GM19463 (cell line): Measurements from ENCODE around the gene PDZRN3.

Experiments used
- ATAC-seq: cut with Tn5 transposase; IDR thresholded peaks from one replicate; pipeline ENCODE4 v1.9.1; 2021; ENCODE audit warnings: mild to moderate bottlenecking, moderate library complexity; ENCODE audit not compliant: unreplicated experiment

The PDZRN3 gene

GRCh38 chr3:73623346-73623745 is 1.4 kb downstream of the PDZRN3 start:
- no peak for ATAC-seq

DNA sequence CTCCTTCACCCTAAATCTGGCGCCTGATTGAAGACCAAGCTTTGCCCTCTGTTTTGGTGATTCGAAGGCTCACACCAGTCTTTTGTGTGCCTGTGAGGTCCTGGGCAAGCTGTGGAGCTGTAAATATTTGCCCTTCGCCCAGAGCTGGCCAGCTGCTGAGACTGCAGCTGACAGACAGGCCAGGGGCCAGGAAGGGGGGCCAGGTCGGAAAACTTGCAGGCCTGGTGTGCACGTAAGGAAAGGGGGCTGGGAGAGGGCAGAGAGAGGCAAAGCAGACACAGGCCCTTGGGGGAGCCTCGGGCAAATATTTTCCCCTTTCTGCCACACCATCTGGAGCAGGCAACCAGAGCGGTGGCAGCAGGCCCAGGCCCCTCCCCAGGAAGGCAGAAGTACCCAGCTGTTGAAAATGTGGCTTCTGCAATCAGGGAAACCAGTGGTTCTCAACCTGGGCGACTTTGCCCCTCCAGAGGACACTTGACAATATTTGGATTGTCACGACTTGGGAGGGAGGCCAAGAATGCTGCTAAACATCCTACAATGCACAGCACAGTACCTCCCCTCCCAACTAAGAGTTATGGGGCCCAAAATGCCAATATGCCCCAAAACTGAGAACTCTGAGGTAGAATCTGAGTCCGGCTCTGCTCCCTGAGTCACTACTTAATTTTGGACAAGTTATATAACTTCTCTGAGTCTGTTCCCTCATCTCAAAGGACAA is 2.5 kb downstream of the PDZRN3 start:
- no peak for ATAC-seq

DNA sequence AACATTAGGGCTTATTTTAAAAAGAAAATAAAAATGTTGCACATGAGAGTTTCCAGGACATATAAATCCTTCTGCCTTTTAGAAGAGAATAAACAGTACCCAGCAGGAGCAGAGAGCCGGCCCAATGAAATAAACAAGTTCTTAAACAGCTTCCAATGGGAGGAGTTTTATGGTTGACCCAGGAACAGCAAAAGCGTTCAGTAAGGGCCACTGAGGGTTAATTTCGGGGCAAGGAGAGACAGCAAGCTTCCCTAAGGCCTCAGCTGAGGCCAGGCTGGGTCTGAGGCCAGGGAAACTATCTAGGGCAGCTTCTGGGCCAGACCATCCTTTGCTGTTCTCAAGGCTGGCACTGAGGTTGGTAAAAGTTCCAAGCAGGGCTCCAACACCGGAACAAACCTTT is 3.4 kb downstream of the PDZRN3 start:
- no peak for ATAC-seq

DNA sequence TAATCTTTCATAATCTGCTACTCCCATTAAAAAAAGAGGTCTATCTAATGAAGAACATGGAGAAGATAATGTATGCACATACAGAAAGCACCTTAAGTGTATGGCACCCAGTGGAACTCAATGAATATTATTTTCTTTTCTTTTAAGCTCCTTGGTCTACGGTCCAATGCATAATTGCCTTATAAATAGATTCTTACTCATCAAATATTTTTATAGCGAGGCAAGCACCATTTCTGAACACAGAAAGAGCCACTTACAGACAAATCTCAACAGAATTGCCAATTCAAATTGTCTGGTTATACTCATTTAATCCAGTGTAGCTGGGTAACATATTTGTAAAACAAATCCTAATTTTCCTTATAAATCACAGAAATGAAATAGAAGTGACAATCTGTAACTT is 6.3 kb downstream of the PDZRN3 start:
- ATAC-seq = no peak

DNA sequence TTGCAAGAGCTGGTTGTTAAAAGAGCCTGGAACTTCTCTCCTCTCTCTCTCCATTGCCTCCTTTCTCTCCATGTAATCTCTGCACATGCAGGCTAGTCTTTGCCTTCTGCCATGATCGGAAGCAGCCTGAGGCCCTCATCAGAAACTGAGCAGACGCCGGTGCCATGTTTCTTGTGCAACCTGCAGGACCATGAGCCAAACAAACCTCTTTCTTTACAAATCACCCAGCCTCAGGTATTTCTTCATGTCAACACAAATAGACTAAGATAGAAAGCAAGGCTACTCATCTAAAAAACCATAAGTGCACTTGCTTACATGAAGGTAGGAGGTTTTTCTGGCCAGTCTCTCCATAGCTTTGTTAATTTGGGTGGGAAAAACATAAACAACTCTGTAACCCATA is 8.7 kb downstream of the PDZRN3 start:
- no peak for ATAC-seq

DNA sequence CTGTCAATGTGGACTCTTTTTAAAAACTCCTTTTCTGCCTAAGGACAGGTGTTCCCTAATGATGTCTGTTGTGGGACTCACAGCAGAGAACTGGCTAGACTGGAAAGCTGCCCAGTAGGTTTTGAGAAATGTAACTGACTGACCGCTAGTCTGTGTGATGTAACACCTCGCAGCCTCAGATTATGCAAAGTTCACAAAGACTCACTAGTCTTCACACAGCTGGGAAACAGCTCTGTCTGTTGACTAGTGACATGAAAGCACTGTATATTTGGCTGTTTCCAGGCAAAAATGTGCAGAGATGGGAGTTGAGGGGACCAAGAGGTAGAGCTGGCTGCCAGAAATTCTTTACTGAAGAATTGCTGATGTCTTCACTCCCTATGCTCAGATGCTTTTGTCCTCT is 10.3 kb downstream of the PDZRN3 start:
- no peak for ATAC-seq

DNA sequence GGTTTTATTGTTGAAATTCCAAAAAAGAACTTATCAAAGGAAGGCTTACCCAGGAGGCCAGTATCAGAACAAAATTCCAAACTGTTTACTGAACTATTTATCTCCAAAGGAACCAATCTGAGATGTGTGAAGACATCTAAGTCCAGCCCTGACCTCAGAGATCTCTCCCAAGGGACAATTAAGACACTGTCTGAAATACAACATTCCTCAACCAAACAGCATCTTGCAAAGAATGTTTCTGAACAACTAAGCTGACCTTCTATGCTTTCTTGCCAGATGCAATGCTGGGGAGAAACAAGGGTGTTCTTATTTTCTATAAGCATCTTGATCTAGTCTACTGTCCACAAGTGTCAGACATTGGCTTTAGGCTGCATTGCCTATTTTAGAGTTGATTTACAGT is 13.6 kb downstream of the PDZRN3 start:
- no peak for ATAC-seq

GRCh38 chr3:73610493-73610892 is 14.2 kb downstream of the PDZRN3 start:
- ATAC-seq = no peak

DNA sequence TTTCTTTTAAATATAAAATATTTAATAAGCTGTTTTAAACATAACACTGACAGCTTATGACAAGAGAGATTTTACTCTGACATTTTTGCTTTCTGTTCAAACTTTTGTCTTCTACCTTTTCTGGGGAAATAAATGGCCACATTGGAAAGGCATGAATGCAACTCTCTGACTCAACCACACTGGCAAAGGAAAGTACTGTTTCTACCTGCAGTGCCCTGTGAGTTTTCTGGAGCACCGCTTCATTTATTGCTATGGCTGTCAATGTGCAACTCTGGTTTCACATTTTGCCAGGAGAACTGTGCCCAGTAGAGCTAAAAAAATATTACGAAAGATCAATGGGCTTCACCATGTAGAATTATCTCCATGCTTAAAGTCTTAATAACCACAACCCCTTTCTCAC is 15.1 kb downstream of the PDZRN3 start:
- no peak for ATAC-seq

DNA sequence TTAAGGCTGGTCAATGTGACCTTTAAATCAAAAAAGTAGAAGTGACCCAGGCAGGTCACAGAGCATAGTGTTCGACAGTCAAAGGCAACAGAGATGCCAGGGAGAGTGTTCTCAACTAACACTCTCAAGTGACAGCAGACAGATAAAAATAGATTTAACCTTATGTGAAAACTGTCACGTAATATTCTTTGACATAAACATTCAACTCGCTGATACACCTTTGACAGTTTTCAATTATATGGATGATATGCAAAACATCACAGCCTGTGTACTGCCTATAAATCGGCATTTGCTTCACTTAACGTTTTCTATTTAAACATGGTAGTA is 15.5 kb downstream of the PDZRN3 start:
- ATAC-seq = no peak

GRCh38 chr3:73608456-73609314 is 16.1 kb downstream of the PDZRN3 start:
- ATAC-seq = no peak

DNA sequence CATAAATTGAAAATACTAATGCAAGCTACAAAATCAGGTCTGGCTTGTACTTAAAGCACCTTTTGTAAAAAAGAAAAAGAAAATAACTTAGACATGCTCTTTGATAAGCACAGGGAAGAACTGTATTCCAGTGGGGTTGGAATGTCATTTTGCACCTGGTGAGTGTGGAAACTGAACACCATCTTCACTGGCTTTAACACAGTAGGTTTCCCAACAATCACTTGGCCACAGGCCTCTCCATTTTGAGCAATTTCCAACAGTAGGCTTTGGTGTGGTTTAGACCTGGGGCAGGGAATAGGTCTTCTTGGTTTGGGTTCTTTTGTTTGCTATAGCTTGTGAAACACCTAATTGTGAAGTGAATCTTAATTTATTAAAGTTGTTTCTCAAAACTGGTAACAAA is 18.9 kb downstream of the PDZRN3 start:
- no peak for ATAC-seq

- ATAC-seq = no peak
Observed at GRCh38 chr3:73605412-73605811, 19.3 kb downstream of the PDZRN3 start.

GRCh38 chr3:73604451-73604850 is 20.3 kb downstream of the PDZRN3 start:
- ATAC-seq = no peak

DNA sequence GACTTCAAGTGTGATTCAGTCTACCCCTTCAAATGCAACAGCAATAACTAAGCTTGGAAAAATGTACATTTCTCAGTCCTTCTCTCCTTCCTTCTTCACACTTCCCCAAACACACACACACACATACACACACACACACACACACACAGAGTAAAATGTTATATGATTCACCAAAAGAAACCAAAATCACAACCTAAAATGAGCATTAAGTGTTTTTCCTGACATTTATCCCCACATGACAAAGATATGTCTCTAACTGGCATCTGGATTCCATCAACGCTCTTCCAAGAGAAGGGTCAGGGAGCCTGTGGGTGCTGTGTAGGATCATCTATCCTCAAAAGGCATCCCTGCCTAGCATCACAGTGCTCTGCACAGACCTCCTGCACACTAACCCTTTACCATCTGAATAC is 21.0 kb downstream of the PDZRN3 start:
- no peak for ATAC-seq

DNA sequence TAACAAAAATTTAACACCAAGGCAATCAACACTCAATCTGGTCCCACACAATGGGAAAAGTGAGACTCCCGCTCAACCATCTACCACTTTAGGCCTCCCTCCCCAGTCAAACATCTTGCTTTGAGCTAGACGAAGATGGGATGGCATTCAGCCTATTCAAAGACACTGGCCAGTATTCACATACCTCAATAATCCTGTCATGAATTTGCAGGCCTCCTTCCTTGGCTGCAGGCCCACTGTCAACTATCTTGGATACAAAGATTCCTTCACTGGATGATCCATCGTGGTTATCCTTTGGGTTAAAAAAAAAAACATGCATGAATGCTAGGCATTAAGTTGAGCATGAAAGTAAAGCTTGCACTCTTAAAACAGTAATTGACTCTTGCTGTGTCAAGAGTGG is 22.6 kb downstream of the PDZRN3 start:
- no peak for ATAC-seq

DNA sequence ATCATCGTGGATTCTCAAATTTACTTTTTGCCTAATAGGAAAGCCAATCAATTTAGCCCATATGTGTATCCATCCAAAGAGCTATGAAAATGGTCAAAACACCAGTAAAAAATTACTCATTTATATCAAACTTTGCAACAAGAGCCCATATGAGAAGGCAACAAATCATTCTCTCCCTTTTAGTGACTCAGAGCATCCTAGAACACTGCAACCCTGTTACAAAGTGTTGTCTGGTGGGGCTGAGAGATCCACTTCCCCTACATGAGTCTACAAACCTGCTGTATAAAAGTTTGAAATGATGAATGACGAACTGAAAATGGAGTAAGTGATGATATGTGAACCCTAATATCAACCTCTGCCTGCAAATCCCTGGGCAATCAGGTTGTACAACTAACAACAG is 23.3 kb downstream of the PDZRN3 start:
- no peak for ATAC-seq

GRCh38 chr3:73601011-73601410 is 23.7 kb downstream of the PDZRN3 start:
- ATAC-seq = no peak

- ATAC-seq = no peak
Observed at GRCh38 chr3:73600293-73600938, 24.3 kb downstream of the PDZRN3 start.

DNA sequence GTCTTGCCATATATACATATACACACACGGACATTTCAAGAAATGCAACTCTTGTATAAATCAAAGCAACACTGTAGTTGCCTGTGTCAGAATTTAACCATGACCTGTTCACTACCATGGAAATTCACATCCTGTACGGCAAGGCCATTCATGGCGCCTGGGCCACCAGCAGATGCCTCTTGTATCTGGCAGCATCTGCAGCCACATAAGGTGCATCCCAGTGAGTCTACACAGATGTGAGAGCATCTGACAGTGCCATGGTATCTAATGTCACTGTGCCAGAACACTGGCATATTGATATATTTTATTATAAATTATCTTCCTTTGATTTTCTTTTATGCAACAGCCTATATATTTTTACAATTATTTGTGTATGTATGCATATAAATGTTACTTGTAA is 25.1 kb downstream of the PDZRN3 start:
- ATAC-seq = no peak

GRCh38 chr3:73597476-73597875 is 27.3 kb downstream of the PDZRN3 start:
- no peak for ATAC-seq
